ENCODE measurements around the gene PCDHGB5. TPM values are rescaled to one million over a fixed set of nuclear protein-coding genes. Genes with fewer than 3 reads are reported as not detected.
"Not testable (repeated sequence)": the region's sequence is repeated elsewhere in the genome, so short reads cannot be mapped to it uniquely, and the experiment has no call there.

PCDHGB5 gene
- total RNA-seq, 6 experiments from 2014 or later = 3.0 to 6.8 (median 4.0) TPM

GRCh38 chr5:141382469-141383294, 15.1 kb upstream of the PCDHGB5 start, which contains the start of gene PCDHGA7:
Gene PCDHGA7, plus strand, starts transcription at chr5:141382742. Its CDS starts 158 bp downstream, at chr5:141382900.
- Histone ChIP-seq H3K9me3 (peaks cover 0 to 4% (median 0%) of the 10 kb centered on the region in 4 donors), H3K4me1 (no peaks in the 10 kb centered on the region), H3K36me3 (no peaks in the 10 kb centered on the region), H3K27me3 (no peaks in the 10 kb centered on the region), H3K4me3 (peak within 1 kb of the TSS in 2 of 3 donors; percentile 3 to 14), H3K27ac (no peak within 1 kb of the TSS)
- ATAC-seq = peak in 1 of 4 donors; percentile 53
- 15% methylated on average over 21 of the region's 37 CpGs for WGBS (ENCODE audit: insufficient coverage, low coverage, low lambda C conversion rate, missing lambda C conversion rate)
- no peak for DNase-seq
- TF ChIP-seq POLR2A (IDR thresholded peaks at IDR 0.05) = no peak
- TF ChIP-seq, protein P1, sequence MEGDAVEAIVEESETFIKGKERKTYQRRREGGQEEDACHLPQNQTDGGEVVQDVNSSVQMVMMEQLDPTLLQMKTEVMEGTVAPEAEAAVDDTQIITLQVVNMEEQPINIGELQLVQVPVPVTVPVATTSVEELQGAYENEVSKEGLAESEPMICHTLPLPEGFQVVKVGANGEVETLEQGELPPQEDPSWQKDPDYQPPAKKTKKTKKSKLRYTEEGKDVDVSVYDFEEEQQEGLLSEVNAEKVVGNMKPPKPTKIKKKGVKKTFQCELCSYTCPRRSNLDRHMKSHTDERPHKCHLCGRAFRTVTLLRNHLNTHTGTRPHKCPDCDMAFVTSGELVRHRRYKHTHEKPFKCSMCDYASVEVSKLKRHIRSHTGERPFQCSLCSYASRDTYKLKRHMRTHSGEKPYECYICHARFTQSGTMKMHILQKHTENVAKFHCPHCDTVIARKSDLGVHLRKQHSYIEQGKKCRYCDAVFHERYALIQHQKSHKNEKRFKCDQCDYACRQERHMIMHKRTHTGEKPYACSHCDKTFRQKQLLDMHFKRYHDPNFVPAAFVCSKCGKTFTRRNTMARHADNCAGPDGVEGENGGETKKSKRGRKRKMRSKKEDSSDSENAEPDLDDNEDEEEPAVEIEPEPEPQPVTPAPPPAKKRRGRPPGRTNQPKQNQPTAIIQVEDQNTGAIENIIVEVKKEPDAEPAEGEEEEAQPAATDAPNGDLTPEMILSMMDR (IDR thresholded peaks at IDR 0.05) = peak in 3 of 4 donors; percentile 5 to 15 (median 9)
- intact Hi-C loops (cut with DNase I) = no loop called here

- ATAC-seq (no peak), DNase-seq (no peak)
- intact Hi-C loops (cut with DNase I) = no loop called here
- Histone ChIP-seq H3K9me3 (peaks cover 0 to 4% (median under 1%) of the 10 kb centered on the region in 4 donors), H3K4me1 (no peaks in the 10 kb centered on the region), H3K4me3 (no peak overlapping the region), H3K27ac (no peak overlapping the region), H3K36me3 (no peaks in the 10 kb centered on the region), H3K27me3 (no peaks in the 10 kb centered on the region)
- no peak for TF ChIP-seq POLR2A (IDR thresholded peaks at IDR 0.05)
- TF ChIP-seq, protein P1 (IDR thresholded peaks at IDR 0.05) = no peak
- WGBS (ENCODE audit: insufficient coverage, low coverage, low lambda C conversion rate, missing lambda C conversion rate) = 28% methylated on average over 20 of the region's 21 CpGs
Observed at GRCh38 chr5:141383345-141383744, 14.4 kb upstream of the PCDHGB5 start.

- no peaks in the 10 kb centered on the region for H3K36me3 ChIP-seq
- WGBS (ENCODE audit: insufficient coverage, low coverage, low lambda C conversion rate, missing lambda C conversion rate) = 10% methylated on average over 4 of the region's 43 CpGs
- H3K4me1 ChIP-seq = no peaks in the 10 kb centered on the region
- intact Hi-C loops (cut with DNase I) = no loop called here
- DNase-seq (no peak), ATAC-seq (no peak)
- TF ChIP-seq, protein P1 (IDR thresholded peaks at IDR 0.05) = no peak
- no peak for TF ChIP-seq POLR2A (IDR thresholded peaks at IDR 0.05)
- no peak overlapping the region for H3K27ac ChIP-seq
- no peak overlapping the region for H3K4me3 ChIP-seq
- no peaks in the 10 kb centered on the region for H3K27me3 ChIP-seq
- peaks cover 0 to 14% (median 2%) of the 10 kb centered on the region in 4 donors for H3K9me3 ChIP-seq
Observed at GRCh38 chr5:141384471-141385267, 13.1 kb upstream of the PCDHGB5 start.

DNA sequence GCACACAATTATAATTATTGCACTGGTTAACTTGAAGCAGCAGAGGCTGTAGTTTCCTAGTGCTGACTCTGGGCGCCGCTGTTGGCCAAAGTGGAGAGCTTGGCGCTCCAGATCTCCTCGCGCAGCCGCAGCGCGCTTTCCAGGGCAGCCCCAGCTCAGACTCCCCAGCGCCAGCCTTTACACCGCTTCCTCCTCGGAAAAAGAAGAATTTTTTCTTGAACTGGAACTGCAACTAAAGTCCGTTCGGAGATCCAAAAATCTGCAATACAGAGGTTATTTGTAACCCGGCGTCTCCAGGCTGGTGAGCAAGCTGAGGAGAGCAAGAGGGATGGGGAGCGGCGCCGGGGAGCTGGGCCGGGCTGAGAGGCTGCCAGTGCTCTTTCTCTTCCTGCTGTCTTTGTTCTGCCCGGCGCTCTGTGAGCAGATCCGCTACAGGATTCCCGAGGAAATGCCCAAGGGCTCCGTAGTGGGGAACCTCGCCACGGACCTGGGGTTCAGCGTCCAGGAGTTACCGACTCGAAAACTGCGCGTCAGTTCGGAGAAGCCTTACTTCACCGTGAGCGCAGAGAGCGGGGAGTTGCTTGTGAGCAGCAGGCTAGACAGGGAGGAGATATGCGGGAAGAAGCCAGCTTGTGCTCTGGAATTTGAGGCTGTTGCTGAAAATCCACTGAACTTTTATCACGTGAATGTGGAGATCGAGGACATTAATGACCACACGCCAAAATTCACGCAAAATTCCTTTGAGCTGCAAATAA, 10.0 kb upstream of the PCDHGB5 start, which contains the start of gene PCDHGB4:
TSS of gene PCDHGB4 (plus strand) at position 142 of the 755 bp plus-strand sequence. CDS start at position 329, 187 bp downstream.
- H3K27ac ChIP-seq; H3K4me1 ChIP-seq; intact Hi-C loops (cut with DNase I); H3K36me3 ChIP-seq; H3K27me3 ChIP-seq; DNase-seq: not testable (repeated sequence)
- WGBS (ENCODE audit: insufficient coverage, low coverage, low lambda C conversion rate, missing lambda C conversion rate) = 9% methylated on average over 17 of the region's 40 CpGs
- peak within 1 kb of the TSS; percentile 17 to 27 (median 24) for H3K4me3 ChIP-seq
- peak; percentile 92 to 97 (median 96) for ATAC-seq
- TF ChIP-seq, protein P1 (IDR thresholded peaks at IDR 0.05) = peak; percentile 30 to 48 (median 45)
- peaks cover 0 to 14% (median 5%) of the 10 kb centered on the region in 4 donors for H3K9me3 ChIP-seq
